ENCODE measurements around the gene RAB40B.

RAB40B gene

GRCh38 chr17:82649501-82650261 lies 48.8 kb downstream of the RAB40B start:
- no peak for DNase-seq (ENCODE audit: low read depth in 2 of 2)

GRCh38 chr17:82648742-82649331 lies 49.7 kb downstream of the RAB40B start:
- DNase-seq (ENCODE audit: low read depth in 2 of 2): no peak

- DNase-seq (ENCODE audit: low read depth in 2 of 2): peak; percentile 85 to 90
These were observed 50.3 kb downstream of the RAB40B start, which contains the start of gene WDR45B for GRCh38 chr17:82648165-82648668. Gene WDR45B (minus strand): TSS chr17:82648444. CDS start chr17:82648340, 104 bp downstream.

DNA sequence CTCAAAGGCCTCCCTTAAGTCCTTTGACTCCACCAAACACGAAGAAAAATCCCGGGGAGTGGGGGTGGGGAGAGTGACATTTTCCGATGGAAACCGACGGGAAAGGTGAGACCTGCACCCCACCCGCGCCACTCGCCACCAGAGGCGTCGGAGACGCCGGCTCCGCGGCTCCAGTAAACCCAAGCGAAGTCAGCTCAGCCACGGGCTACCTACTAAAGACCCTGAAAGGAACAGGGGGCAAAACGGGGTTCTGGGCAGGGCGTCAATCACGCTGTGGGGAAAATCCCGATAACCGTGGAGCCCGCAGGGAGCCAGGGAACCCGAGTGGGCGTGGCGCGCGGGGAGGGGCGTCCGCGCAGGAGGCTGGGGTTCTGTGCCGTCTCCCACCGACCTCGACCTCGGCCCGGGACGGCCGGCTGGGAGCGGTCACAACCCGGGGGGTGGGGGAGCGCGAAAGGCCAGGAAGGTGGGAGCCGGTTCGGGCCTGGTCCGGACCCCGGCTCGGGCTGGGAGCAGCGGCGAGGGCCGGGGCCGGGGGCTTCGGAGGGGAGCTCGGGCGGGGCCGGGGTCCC lies 50.8 kb downstream of the RAB40B start:
- peak; percentile 29 to 38 for DNase-seq (ENCODE audit: low read depth in 2 of 2)

- no peak for DNase-seq (ENCODE audit: low read depth in 2 of 2)
These were observed 53.0 kb downstream of the RAB40B start for GRCh38 chr17:82645516-82645915.

GRCh38 chr17:82644148-82644547 lies 54.4 kb downstream of the RAB40B start:
- no peak for DNase-seq (ENCODE audit: low read depth in 2 of 2)

DNA sequence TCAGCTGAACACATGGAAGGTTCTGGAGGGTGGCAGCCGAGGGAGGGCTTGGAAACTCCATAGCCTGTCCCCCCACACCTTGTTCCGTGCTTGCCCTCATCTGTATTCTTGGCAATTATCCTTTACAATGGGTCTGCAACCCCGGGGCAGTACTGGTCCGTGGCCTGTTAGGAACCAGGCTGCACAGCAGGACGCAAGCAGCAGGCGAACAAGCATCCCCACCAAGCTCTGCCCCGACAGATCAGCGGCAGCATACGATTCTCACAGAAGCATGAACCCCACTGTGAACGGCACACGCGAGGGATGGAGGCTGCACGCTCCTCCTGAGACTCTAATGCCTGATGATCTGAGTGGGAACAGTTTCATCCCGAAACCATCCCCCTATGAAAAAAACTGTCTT lies 56.5 kb downstream of the RAB40B start:
- no peak for DNase-seq (ENCODE audit: low read depth in 2 of 2)

DNA sequence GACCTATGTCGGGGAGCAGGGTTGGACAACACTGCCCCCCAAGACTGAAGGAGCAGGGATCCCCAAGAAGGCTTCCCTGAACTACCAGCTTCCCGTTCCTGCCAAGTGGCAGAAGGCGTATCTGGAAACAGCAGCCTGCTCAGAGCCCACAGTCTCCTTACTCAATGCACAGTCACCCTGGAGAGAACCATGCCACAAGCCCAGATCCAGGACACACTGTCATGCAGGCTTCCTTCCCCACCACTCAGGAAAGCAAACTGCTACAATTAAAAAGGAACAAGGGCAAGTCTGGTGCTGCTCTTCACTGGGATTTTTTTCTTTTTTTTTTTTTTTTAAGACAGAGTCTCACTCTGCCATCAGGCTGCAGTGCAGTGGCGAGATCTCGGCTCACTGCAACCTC lies 58.5 kb downstream of the RAB40B start:
- no peak for DNase-seq (ENCODE audit: low read depth in 2 of 2)

GRCh38 chr17:82639628-82640027 lies 58.9 kb downstream of the RAB40B start:
- DNase-seq (ENCODE audit: low read depth in 2 of 2): no peak

DNA sequence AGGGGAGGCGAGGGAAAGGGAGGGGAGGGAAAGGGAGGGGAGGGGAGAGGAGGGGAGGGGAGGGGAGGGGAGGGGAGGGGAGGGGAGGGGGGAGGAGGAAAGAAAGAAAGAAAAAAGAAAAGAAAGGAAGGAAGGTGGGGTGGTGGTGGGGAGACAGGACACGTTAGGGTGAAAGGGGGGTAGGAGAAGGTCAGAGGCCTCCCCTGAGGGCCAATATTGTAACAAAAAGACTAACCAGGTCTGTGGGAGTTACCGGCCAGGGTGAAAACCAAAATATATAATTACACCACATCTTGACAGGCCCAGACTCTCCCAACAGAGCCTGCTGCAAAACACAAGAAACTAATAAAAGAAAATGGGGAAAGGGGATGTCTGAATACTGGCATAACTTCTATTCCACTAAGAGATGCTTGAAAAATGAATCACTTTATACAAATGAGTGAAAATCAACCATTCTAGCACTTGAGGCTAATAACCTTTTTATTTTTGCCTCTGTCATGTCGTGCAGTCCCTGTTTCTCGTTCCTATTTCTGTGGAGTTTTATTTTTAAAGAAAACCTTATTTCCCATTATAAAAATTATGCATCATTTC lies 60.2 kb downstream of the RAB40B start:
- no peak for DNase-seq (ENCODE audit: low read depth in 2 of 2)

- DNase-seq (ENCODE audit: low read depth in 2 of 2): no peak
These were observed 61.6 kb downstream of the RAB40B start for GRCh38 chr17:82636626-82637598.

DNA sequence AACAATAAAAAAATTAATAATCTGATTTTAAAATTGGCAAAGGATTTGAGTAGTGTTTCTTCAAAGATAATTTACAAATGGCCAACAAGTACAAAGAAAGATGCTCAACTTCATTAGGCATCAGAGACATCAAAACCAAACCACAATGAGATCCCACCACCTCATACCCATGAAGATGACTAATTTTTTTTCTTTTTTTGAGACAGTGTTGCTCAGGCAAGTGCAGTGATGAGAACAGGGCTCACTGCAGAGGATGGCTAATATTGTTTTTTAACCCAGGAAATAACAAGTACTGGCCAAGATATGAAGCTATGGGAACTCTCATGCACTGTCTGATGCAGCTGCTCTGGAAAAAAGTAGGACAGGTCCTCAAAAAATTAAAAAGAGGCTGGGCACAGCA lies 65.2 kb downstream of the RAB40B start:
- DNase-seq (ENCODE audit: low read depth in 2 of 2): no peak

- DNase-seq (ENCODE audit: low read depth in 2 of 2): no peak
These were observed 66.0 kb downstream of the RAB40B start for GRCh38 chr17:82632451-82632850.

- no peak for DNase-seq (ENCODE audit: low read depth in 2 of 2)
These were observed 67.0 kb downstream of the RAB40B start for GRCh38 chr17:82631544-82631943.

GRCh38 chr17:82630212-82630611 lies 68.3 kb downstream of the RAB40B start:
- no peak for DNase-seq (ENCODE audit: low read depth in 2 of 2)

DNA sequence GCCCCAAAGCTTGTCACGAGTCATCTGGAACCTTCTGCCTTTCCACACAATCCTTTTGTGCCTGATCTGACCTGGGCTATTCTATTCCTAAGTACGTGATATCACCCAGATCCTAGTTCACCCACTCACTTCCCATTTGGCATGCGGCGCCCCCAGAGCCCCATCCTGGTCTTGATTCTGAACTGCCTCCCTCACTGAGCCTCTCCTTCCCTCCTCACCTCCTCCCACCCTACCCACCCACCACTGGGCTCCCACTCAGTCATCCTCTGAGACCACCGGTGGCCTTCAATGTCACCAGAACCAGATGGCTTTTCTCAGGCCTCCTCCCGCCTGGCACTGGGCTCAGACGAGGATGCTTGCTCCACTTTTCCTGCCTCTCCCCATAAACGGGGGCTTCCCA lies 68.8 kb downstream of the RAB40B start:
- DNase-seq (ENCODE audit: low read depth in 2 of 2): no peak

DNA sequence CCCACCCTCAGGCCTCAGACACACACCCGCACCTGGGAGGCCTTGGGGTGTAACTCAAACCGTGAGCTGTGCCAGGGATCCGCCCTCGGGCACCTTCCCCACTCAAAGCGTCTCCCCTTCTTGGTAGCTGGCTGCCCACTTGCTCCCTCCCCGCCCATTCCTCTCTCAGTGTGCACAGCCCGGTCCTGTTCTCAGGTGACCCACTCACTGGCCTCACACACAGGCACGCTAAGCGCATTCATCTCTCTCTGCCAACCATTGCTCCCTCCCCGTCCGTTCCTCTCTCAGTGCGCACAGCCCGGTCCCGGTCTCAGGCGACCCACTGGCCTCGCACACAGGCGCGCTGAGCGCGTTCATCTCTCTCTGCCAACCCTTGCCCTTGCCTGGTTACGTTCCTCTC lies 71.1 kb downstream of the RAB40B start:
- no peak for DNase-seq (ENCODE audit: low read depth in 2 of 2)

DNA sequence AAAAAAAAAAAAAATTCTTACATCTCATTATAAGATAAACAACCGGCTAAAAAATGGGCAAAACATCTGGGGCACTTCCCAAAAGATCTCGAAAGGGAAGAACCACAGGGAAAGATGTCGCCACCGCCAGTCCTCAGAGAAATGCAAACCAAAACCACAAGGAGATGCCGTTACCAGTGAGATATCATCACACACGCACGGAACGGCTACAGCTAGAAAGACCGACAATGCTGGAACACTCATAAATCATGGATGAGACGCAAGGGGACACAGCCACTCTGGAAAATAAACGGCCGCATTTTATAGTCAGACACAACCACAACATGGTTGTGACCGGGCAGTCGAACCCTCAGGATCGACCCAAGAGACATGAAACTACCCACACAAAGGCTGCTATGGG lies 74.8 kb downstream of the RAB40B start:
- DNase-seq (ENCODE audit: low read depth in 2 of 2): no peak

- no peak for DNase-seq (ENCODE audit: low read depth in 2 of 2)
These were observed 78.9 kb downstream of the RAB40B start for GRCh38 chr17:82619641-82620040.

- no peak for DNase-seq (ENCODE audit: low read depth in 2 of 2)
These were observed 79.3 kb downstream of the RAB40B start for GRCh38 chr17:82619211-82619610.

DNA sequence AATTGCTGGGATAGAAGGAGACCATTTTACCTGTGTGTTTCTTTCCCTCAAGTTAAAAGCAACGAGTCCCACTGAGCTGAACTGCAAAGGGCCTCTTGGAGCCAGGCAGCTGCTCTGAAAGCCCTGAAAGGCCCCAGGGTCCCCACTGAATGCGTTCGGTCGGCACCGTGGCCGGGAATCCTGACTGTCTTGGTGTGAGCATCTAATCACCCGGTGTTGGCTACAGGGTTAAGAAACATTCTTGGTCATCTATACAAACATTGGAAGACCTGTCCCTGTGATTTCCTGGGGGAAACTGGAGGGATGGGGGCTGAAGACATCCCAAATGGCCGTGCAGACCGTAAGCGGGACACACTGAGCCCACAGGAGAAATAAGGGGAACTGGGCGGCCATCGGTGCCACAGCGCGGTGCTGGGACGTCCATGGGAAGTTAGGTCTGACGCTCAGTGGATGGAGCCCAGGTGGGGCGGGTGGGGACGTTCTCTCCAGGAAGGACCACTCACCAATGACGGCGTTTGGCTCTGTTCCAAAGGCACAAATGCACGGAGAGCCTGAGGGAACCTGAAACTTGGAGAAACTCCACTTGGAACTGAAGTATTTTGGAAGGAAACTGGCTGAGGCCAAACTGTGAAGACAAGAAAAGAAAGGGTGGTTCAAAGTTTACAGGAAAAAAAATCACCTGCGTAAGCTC lies 82.3 kb downstream of the RAB40B start:
- DNase-seq (ENCODE audit: low read depth in 2 of 2): no peak

Data from stimulated activated CD4-positive, alpha-beta T cell treated with anti-CD3 and anti-CD28 coated beads, Interleukin-4, amount 100 ng/mL, for 48 hours (primary cell).